ENCODE results near the gene ANKMY2. TPM values are rescaled to one million over a fixed set of nuclear protein-coding genes. Genes with fewer than 3 reads are reported as not detected.
"Not testable (repeated sequence)": the region's sequence is repeated elsewhere in the genome, so short reads cannot be mapped to it uniquely, and the experiment has no call there.

ANKMY2 gene
- total RNA-seq, 1 donor: 26.8 TPM

- Histone ChIP-seq H3K4me2 (ENCODE audit: insufficient read depth, low read length) (no peak overlapping the region), H3K27me3 (ENCODE audit: insufficient read depth, low read length) (no peaks in the 10 kb centered on the region), H3K27ac (ENCODE audit: low read depth, low read length) (no peak overlapping the region), H4K20me1 (ENCODE audit: insufficient read depth, low read length) (no peaks in the 10 kb centered on the region), H3K79me2 (ENCODE audit: insufficient read depth, low read length) (no peaks in the 10 kb centered on the region), H3K36me3 (ENCODE audit: insufficient read depth, low read length) (peaks cover 32% of the 10 kb centered on the region), H3K4me3 (ENCODE audit: insufficient read depth, low read length) (no peak overlapping the region), H2AFZ (ENCODE audit: low read length) (no peak overlapping the region), H3K4me1 (ENCODE audit: insufficient read depth, low read length) (no peaks in the 10 kb centered on the region), H3K9me3 (ENCODE audit: low read depth, low read length) (no peaks in the 10 kb centered on the region)
- no peak for DNase-seq (ENCODE audit: insufficient read length, low spot score, missing footprints)
- no peak for TF ChIP-seq CTCF (IDR thresholded peaks at IDR 0.05; ENCODE audit: extremely low read depth, low read depth, low read length)
Measured at GRCh38 chr7:16598015-16598414, 47.5 kb downstream of the ANKMY2 start.

GRCh38 chr7:16595596-16595995, 50.0 kb downstream of the ANKMY2 start:
- not testable (repeated sequence) for H3K79me2 ChIP-seq (ENCODE audit: insufficient read depth, low read length); H3K27me3 ChIP-seq (ENCODE audit: insufficient read depth, low read length); DNase-seq (ENCODE audit: insufficient read length, low spot score, missing footprints); H3K4me2 ChIP-seq (ENCODE audit: insufficient read depth, low read length); H3K27ac ChIP-seq (ENCODE audit: low read depth, low read length); H3K9me3 ChIP-seq (ENCODE audit: low read depth, low read length); H3K4me1 ChIP-seq (ENCODE audit: insufficient read depth, low read length); H3K4me3 ChIP-seq (ENCODE audit: insufficient read depth, low read length); H4K20me1 ChIP-seq (ENCODE audit: insufficient read depth, low read length); H2AFZ ChIP-seq (ENCODE audit: low read length)
- peaks cover 15% of the 10 kb centered on the region for H3K36me3 ChIP-seq (ENCODE audit: insufficient read depth, low read length)

DNA sequence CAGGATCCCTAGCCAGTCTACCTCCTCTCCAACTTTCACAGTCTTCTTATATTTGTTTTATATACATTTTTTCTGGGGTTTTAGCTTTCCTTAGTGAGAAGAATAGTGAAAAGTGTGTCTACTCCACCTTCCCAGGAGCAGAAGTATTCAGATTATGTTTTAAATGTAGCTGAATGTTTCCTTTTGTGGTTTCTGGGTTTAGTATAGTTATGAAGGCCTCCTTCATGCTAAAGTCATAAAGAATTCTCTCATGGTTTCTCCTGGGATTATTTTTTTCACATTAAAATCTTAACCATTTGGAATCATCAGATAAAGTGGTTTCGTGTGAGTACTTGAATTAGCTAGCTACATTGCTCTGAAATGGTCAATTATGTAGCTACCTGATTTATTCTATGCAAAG, 50.9 kb downstream of the ANKMY2 start:
- Histone ChIP-seq H3K36me3 (ENCODE audit: insufficient read depth, low read length) (peaks cover 6% of the 10 kb centered on the region), H3K4me3 (ENCODE audit: insufficient read depth, low read length) (no peak overlapping the region), H3K79me2 (ENCODE audit: insufficient read depth, low read length) (no peaks in the 10 kb centered on the region), H3K4me1 (ENCODE audit: insufficient read depth, low read length) (no peaks in the 10 kb centered on the region), H3K27me3 (ENCODE audit: insufficient read depth, low read length) (no peaks in the 10 kb centered on the region), H3K27ac (ENCODE audit: low read depth, low read length) (no peak overlapping the region), H3K4me2 (ENCODE audit: insufficient read depth, low read length) (no peak overlapping the region), H4K20me1 (ENCODE audit: insufficient read depth, low read length) (no peaks in the 10 kb centered on the region), H3K9me3 (ENCODE audit: low read depth, low read length) (no peaks in the 10 kb centered on the region), H2AFZ (ENCODE audit: low read length) (no peak overlapping the region)
- TF ChIP-seq CTCF (IDR thresholded peaks at IDR 0.05; ENCODE audit: extremely low read depth, low read depth, low read length): no peak
- no peak for DNase-seq (ENCODE audit: insufficient read length, low spot score, missing footprints)

- Histone ChIP-seq H3K27me3 (ENCODE audit: insufficient read depth, low read length) (no peaks in the 10 kb centered on the region), H3K4me3 (ENCODE audit: insufficient read depth, low read length) (no peak overlapping the region), H3K27ac (ENCODE audit: low read depth, low read length) (no peak overlapping the region), H2AFZ (ENCODE audit: low read length) (no peak overlapping the region), H3K36me3 (ENCODE audit: insufficient read depth, low read length) (peaks cover 4% of the 10 kb centered on the region), H4K20me1 (ENCODE audit: insufficient read depth, low read length) (no peaks in the 10 kb centered on the region), H3K9me3 (ENCODE audit: low read depth, low read length) (no peaks in the 10 kb centered on the region), H3K4me1 (ENCODE audit: insufficient read depth, low read length) (no peaks in the 10 kb centered on the region), H3K79me2 (ENCODE audit: insufficient read depth, low read length) (no peaks in the 10 kb centered on the region), H3K4me2 (ENCODE audit: insufficient read depth, low read length) (no peak overlapping the region)
- DNase-seq (ENCODE audit: insufficient read length, low spot score, missing footprints): no peak
- no peak for TF ChIP-seq CTCF (IDR thresholded peaks at IDR 0.05; ENCODE audit: extremely low read depth, low read depth, low read length)
Measured at GRCh38 chr7:16594061-16594460, 51.5 kb downstream of the ANKMY2 start.
